Psoas muscle (tissue), 8 donors: ENCODE data around the gene SLC9C2. TPM values are rescaled to one million over a fixed set of nuclear protein-coding genes. Genes with fewer than 3 reads are reported as not detected.
A peak's percentile ranks its signal among the peaks of the same experiment; 100 is the strongest.
"Not testable (repeated sequence)": the region's sequence is repeated elsewhere in the genome, so short reads cannot be mapped to it uniquely, and the experiment has no call there.

Source experiments
- ATAC-seq, 4 donors: fragments of 200-7000 bp; cut with Tn5 transposase; one replicate each; pipeline ENCODE4 v1.9.1; 2020; ENCODE audit warnings: moderate library complexity in 3 of 4, mild to moderate bottlenecking in 2 of 4
- DNase-seq, 2 donors: peaks; one replicate each; pipeline ENCODE4 v3.0.0-alpha.2; 2020
- H3K27ac ChIP-seq: fragments of 200-600 bp; one replicate; pipeline ENCODE4 v1.8.0; 2022
- H3K27me3 ChIP-seq, 3 donors: fragments of 200-600 bp in 1 of 3; one replicate each; pipeline versions ENCODE4 v1.6.1 to v1.8.0; 2013 to 2022; ENCODE audit warnings: low read length in 2 of 3, mild to moderate bottlenecking in 2 of 3, moderate library complexity in 1 of 3; ENCODE audit not compliant: insufficient read depth in 3 of 3
- H3K36me3 ChIP-seq, 2 donors: fragments of 200-600 bp in 1 of 2; one replicate each; pipeline versions ENCODE4 v1.6.1 to v1.8.0; 2013 to 2022; ENCODE audit warnings: low read depth in 1 of 2, mild to moderate bottlenecking in 1 of 2, moderate library complexity in 1 of 2; ENCODE audit not compliant: insufficient read depth in 1 of 2
- H3K4me1 ChIP-seq: fragments of 200-600 bp; one replicate; pipeline ENCODE4 v1.8.0; 2022
- H3K4me3 ChIP-seq: fragments of 200-600 bp; one replicate; pipeline ENCODE4 v1.8.0; 2022; ENCODE audit warnings: mild to moderate bottlenecking
- H3K9me3 ChIP-seq: fragments of 200-600 bp; one replicate; pipeline ENCODE4 v1.8.0; 2022
- WGBS, 3 donors: extraction: QIAGEN DNeasy Blood & Tissue Kit; methylation state at CpG; one replicate each; pipeline versions ENCODE4 v1.1.6 to v1.1.7; 2013; 5-methylcytosine and 5-hydroxymethylcytosine counted together
- intact Hi-C, 2 donors: fragments of 100-400 bp; cut with DNase I; formaldehyde crosslinking; loops; one replicate each; pipeline versions ENCODE4 v1.11.0 to v1.14.2; 2022
- polyA plus RNA-seq, 3 donors: library from polyadenylated mRNA; stranded (reverse); fragments of 200-250 nt; gene quantifications; one replicate each; pipeline ENCODE4 v1.2.3, GENCODE V29; 2013
- total RNA-seq, 4 donors: library from RNA; stranded (reverse); fragmentation: NEBNext Ultra II Directional in 2 of 4; extraction: Animal tissue kit (Norgen Biotek cat#: 25700) in 2 of 4; gene quantifications; one replicate each; pipeline versions ENCODE4 v1.2.1 to v1.2.4, GENCODE V29; 2021 to 2023
- TF ChIP-seq, protein P1 (sequence below): fragments of 200-600 bp; IDR thresholded peaks from one replicate; pipeline ENCODE4 v1.8.0; 2022; ENCODE audit warnings: antibody characterized with exemption
- donor health status: healthy with polysubstance abuse.
- donor health status: DM: no; HTN: no; CAD: no; lungs with moderate emphysema.
- donor health status: Bipolar disorder and iron deficiency.
- donor health status: healthy.
- donor health status: DM: yes; HTN: yes; CAD: no.
- donor health status: DM: no; HTN: no; CAD: no.
- donor health status: DM: no; HTN: no; CAD: no.
- donor health status: DM: yes; HTN: yes; CAD: no.

SLC9C2 gene
- total and polyA plus RNA-seq, 7 donors, result not detected

DNA sequence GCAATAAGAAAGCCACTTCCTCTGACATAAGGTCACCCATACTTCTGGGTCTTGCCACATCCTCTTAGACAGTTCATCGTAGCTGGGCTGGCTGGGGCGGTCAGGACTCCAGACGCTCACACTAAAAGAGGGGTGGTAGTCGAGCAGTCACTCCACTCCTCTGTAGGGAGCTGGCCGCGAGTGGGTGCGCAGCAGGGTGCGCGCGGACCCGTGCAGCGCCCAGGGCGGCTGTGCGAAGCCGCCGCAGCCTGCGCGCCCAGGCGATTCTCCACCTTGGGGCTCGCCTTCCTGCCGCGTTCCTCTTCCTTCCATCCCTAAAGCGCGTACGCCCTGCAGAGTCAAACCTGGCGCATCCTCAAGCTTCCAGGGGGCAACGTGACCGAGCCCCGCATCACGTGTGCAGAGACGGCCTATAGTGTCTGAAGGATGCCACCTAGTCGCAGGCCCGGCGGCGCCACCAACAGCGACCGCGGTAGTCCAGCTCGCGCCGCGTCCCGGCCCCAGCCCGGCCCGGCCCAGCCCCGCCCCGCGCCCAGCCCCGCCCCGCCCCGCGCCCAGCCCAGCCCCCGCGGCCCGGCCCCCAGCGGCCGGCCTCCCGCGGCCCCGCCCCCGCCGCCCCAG lies 126.1 kb downstream of the SLC9C2 start:
- Histone ChIP-seq H3K4me3 (peak overlapping the region; percentile 88), H3K4me1 (peaks cover 44% of the 10 kb centered on the region), H3K36me3 (peaks cover 6 to 25% of the 10 kb centered on the region in 2 donors), H3K9me3 (no peaks in the 10 kb centered on the region), H3K27ac (peak overlapping the region; percentile 99), H3K27me3 (no peaks in the 10 kb centered on the region)
- TF ChIP-seq, protein P1, sequence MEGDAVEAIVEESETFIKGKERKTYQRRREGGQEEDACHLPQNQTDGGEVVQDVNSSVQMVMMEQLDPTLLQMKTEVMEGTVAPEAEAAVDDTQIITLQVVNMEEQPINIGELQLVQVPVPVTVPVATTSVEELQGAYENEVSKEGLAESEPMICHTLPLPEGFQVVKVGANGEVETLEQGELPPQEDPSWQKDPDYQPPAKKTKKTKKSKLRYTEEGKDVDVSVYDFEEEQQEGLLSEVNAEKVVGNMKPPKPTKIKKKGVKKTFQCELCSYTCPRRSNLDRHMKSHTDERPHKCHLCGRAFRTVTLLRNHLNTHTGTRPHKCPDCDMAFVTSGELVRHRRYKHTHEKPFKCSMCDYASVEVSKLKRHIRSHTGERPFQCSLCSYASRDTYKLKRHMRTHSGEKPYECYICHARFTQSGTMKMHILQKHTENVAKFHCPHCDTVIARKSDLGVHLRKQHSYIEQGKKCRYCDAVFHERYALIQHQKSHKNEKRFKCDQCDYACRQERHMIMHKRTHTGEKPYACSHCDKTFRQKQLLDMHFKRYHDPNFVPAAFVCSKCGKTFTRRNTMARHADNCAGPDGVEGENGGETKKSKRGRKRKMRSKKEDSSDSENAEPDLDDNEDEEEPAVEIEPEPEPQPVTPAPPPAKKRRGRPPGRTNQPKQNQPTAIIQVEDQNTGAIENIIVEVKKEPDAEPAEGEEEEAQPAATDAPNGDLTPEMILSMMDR, result no peak
- DNase-seq, result peak; percentile 95 to 97
- 0 to 1% (median 1%) methylated on average over 40 to 62 of the region's 62 CpGs for WGBS, 3 donors
- ATAC-seq, result peak; percentile 82 to 88 (median 86)
- intact Hi-C loops, result loop anchor here in 1 of 2 donors (1.0 to 5.0 kb wide), 3 partner anchors 46 to 546 kb away; partner anchors contain the start of genes CENPL, DARS2 and RC3H1

DNA sequence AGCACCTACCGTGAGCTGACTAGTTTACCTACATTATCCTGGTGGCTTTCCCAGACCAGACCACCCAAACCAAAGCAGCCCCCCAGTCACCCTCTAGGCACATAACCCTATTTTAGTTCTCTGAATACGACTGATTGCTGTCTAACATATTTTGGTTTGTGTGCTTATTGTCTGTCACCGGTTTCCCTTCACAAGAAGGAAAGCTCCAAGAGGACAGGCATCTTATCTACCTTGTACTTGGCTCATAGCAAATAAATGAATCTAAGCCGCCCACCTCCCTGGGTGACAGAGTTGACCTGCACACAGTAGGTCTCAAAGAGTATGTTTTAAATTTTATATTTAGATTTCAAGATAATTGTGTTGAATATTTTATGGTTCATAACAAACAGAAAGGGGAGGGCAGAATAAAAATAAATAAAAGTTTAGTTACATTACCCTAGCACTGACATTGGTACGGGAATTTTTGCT lies 126.6 kb downstream of the SLC9C2 start:
- peaks cover 39% of the 10 kb centered on the region for H3K4me1 ChIP-seq
- peak overlapping the region; percentile 92 for H3K27ac ChIP-seq
- no peak for DNase-seq
- H3K27me3 ChIP-seq, result no peaks in the 10 kb centered on the region
- TF ChIP-seq, protein P1, result no peak
- H3K36me3 ChIP-seq, result peaks cover 2 to 20% of the 10 kb centered on the region in 2 donors
- H3K4me3 ChIP-seq, result peak overlapping the region; percentile 84
- ATAC-seq, result no peak
- no peaks in the 10 kb centered on the region for H3K9me3 ChIP-seq
- 42 to 45% (median 43%) methylated on average over 5 of the region's 5 CpGs for WGBS, 3 donors
- intact Hi-C loops, result loop anchor here in 1 of 2 donors (2.0 to 5.0 kb wide), 2 partner anchors 346 to 547 kb away; partner anchors contain the start of genes CENPL, DARS2 and RC3H1

DNA sequence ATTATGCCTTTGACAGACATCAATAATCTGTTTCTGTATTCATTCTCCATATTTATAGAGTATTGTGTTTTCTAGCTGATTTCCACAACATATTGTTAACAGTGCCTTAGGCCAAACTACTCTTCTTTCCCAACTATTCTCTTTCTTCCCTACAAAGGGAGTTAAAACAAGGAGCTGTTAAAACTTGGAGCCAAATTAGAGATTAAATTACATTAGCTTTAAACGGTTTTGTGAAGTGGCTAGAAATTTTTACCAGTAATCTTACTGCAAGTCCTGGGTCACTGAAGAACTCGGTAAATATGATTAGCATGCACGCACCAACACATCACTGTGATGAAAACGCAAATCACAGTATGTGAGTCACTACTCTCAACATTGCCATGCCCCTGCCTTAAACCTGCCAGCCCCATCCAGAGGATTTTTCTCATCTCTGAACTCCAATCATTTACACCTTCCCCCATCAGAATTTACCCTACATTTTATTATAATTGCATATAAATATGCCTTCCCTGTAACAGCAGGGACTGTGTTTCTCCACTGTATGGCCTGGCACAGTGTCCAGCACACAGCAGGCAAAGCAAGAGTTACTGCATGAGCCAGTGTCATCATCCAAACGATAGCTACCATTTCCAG lies 127.2 kb downstream of the SLC9C2 start:
- intact Hi-C loops, result loop anchor here in 1 of 2 donors (2.0 to 5.0 kb wide), 2 partner anchors 347 to 547 kb away; partner anchors contain the start of genes CENPL, DARS2 and RC3H1
- DNase-seq (no peak), ATAC-seq (no peak)
- H3K27ac ChIP-seq, result peak overlapping the region; percentile 92
- TF ChIP-seq, protein P1, result no peak
- H3K27me3 ChIP-seq, result no peaks in the 10 kb centered on the region
- H3K4me3 ChIP-seq, result peak overlapping the region; percentile 84
- 34 to 49% (median 38%) methylated on average over 5 of the region's 5 CpGs for WGBS, 3 donors
- H3K36me3 ChIP-seq, result peaks cover 0 to 14% of the 10 kb centered on the region in 2 donors
- no peaks in the 10 kb centered on the region for H3K9me3 ChIP-seq
- peaks cover 33% of the 10 kb centered on the region for H3K4me1 ChIP-seq

DNA sequence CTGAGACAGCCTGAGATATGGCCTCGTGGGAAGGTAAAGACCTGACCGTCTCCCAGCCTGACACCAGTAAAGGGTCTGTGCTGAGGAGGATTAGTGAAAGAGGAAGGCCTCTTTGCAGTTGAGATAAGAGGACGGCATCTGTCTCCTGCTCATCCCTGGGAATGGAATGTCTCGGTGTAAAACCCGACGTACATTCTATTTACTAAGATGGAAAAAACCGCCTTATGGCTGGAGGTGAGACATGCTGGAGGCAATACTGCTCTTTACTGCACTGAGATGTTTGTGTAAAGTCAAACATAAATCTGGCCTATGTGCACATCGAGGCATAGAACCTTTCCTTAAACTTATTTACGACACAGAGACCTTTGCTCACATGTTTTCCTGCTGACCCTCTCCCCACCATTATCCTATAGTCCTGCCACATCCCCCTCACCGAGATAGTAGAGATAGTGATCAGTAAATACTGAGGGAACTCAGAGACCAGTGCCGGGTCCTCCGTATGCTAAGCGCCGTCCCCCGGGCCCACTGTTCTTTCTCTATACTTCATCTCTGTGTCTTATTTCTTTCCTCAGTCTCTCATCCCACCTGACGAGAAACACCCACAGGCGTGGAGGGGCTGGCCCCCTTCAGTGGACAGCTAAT lies 128.0 kb downstream of the SLC9C2 start:
- peaks cover 26% of the 10 kb centered on the region for H3K4me1 ChIP-seq
- H3K36me3 ChIP-seq, DNase-seq, H3K4me3 ChIP-seq, ATAC-seq, H3K9me3 ChIP-seq, H3K27me3 ChIP-seq, H3K27ac ChIP-seq: not testable (repeated sequence)
- 83 to 86% (median 84%) methylated on average over 17 of the region's 17 CpGs for WGBS, 3 donors
- intact Hi-C loops, result loop anchor here (5.0 kb wide), 2 partner anchors 43 to 347 kb away; partner anchors contain the start of genes CENPL (in 1 of the 2) and DARS2 (in 1 of the 2)
